Right ventricle myocardium inferior (tissue), 1 donor: Measurements from ENCODE around the gene RPS14. TPM values are rescaled to one million over a fixed set of nuclear protein-coding genes. Genes with fewer than 3 reads are reported as not detected.
"Not testable (repeated sequence)": the region's sequence is repeated elsewhere in the genome, so short reads cannot be mapped to it uniquely, and the experiment has no call there.

Source experiments
- ATAC-seq: fragments of 200-7000 bp; cut with Tn5 transposase; one replicate; pipeline ENCODE4 v1.9.1; 2020; ENCODE audit warnings: mild to moderate bottlenecking, moderate library complexity
- DNase-seq: peaks from one replicate; pipeline ENCODE4 v3.0.0; 2021; ENCODE audit errors: missing footprints
- intact Hi-C: fragments of 100-400 bp; cut with DNase I; formaldehyde crosslinking; loops from one replicate; pipeline ENCODE4 v1.11.0; 2022
- total RNA-seq: library from RNA; stranded (reverse); fragmentation: NEBNext Ultra II Directional; extraction: Animal tissue kit (Norgen Biotek cat#: 25700); gene quantifications from one replicate; pipeline ENCODE4 v1.2.1, GENCODE V29; 2021
- donor health status: DM: no; HTN: yes; CAD: no; lungs with severe emphysema.

Gene RPS14
- total RNA-seq, 1 donor from 2014 or later = 1,267 TPM

DNA sequence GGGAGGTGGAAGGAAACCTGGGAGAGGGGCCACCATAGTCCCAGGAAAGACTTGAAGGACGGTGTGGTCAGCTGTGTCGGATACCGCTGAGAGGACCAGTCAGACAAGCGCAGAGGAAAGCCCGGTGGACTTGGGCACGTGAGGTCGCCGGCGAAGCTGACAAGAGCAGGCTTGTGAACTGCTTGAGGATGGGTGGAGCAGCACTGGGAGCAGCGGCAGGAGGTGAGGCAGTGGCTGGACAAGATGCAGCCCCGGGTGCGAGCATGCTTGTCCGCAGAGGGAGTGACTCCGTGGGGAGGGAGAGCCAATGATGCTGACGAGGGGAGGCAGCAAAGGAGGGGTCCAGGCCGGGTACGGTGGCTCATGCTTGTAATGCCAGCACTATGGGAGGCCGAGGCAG is 18.5 kb downstream of the RPS14 start:
- intact Hi-C loops = loop anchor here (10.0 kb wide), 2 partner anchors 266 to 406 kb away; partner anchors contain the start of gene CDX1
- no peak for ATAC-seq

DNA sequence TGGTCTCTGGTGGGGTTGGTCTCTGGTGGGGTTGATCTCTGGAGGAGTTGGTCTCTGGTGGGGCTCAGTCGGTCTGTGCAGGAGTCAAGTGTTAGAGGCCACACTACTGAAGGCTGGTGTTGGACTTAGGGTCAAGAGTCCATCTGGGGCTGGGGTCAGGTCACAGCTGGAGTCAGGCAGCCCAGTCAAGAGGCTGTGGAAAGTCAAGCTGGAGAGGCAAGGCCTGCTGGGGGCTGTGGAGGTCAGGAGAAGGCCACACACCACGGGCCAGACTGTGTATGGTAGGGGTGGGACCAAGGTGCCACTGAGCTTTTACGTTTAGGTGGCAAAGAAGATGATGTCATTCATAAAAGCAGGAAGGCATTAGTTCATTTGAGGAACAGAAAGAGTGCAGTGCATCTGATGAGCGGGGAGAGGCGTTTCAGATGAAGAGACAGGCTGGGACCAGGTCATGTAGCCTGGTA is 20.1 kb downstream of the RPS14 start:
- intact Hi-C loops = no loop called here

More for the DNA sequence above, 18.5 kb downstream of the RPS14 start:
- no peak for DNase-seq

DNA sequence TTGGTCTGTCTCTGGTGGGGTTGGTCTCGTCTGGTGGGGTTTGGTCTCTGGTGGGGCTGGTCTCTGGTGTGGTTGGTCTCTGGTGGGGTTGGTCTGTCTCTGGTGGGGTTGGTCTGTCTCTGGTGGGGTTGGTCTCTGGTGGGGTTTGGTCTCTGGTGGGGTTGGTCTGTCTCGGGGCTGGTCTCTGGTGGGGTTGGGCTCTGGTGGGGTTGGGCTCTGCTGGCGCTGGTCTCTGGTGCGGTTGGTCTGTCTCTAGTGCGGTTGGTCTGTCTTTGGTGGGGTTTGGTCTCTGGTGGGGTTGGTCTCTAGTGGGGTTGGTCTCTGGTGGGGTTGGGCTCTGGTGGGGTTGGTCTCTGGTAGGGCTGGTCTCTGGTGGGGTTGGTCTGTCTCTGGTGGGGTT is 20.6 kb downstream of the RPS14 start:
- DNase-seq (no peak), ATAC-seq (no peak)
- intact Hi-C loops = no loop called here

More for the DNA sequence above, 20.1 kb downstream of the RPS14 start:
- ATAC-seq = no peak
- DNase-seq = no peak

DNA sequence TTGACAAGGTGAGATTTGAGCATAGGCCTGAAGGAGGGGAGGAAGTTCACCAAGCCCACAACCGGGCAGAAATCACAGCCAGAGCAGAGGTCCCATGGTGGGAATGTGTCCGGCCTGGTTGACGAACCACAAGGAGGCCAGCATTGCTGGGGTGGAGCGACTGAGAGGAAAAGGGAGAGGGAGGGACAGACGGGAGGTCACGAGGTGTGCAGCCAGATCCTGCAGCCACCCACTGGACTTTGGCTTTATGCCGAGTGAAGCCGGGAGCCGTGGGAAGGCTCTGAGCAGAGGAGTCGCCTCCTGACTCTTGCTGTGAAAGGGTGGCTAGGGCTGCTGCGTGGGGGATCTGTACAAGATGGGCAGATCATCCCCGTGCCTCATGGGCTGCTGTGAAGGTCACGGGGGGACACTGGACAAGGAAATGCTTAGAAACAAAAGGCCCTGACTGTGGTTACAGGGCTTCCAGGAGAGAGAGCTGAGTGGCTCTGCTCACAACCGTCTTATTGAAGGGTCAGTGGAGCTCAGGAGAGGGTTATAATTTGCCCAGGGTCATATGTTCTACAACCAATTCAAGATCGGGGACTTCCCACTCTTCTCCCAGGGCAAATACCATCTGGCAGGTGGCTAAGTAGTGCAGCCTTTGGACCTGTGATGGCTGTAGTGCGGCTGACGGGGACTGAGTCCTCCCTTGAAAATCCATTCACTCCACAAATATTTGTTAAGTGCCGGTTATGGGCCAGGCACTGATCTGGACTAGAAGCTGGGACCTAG is 21.2 kb downstream of the RPS14 start:
- peak; percentile 74 for DNase-seq
- intact Hi-C loops = no loop called here
- peak; percentile 74 for ATAC-seq

DNA sequence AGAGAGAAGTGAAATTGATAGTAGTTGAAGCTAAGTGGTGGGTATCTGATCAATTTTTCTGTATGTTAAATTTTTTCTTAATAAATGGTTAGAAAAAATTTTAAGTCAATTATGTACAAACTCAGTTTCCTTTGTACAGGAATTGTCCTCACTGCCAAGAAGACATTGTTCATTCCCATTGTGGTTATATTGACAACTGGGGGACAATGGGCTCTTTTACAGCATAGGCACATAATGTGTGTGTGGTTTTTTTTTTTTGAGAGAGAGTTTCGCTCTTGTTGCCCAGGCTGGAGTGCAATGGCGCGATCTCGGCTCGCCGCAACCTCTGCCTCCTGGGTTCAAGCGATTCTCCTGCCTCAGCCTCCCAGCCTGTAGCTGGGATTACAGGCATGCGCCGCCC is 23.4 kb downstream of the RPS14 start:
- DNase-seq, ATAC-seq, intact Hi-C loops: not testable (repeated sequence)

DNA sequence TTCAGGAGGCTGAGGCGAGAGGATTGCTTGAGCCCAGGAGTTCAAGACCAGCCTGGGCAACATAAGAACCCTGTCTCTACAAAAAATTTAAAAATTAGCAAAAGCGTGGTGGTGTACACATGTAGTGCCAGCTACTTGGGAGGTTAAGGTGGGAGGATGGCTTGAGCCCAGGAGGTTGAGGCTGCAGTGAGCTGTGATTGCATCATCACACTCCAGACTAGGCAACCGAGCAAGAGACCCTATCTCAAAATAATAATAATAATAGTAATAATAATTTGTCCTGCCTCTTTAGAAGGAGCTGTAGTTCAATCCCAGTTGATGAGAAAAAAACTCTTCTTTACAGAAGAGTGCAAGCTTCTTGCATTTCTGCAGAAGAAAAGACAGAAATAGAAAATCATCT is 26.8 kb downstream of the RPS14 start:
- ATAC-seq (no peak), DNase-seq (no peak)
- intact Hi-C loops = no loop called here

DNA sequence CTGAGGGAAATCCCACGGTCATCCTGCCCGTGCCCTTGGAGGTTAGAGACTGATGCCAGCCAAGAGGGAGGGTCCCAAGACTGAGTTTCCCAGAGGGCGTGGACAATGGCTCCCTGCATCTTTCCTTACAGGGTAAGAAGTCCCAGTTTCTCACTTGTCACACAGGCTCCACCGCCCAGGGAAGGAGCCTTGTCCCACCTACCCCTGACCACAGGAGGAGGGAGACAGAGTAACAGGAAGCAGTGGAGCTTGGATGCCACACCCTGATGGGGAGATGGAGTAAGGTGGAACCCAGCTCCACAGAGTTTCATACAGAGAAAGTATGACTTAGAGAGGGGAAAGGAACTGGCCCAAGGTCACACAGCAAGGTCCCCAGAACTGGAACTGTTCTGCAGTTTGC is 27.5 kb downstream of the RPS14 start:
- intact Hi-C loops = no loop called here
- no peak for ATAC-seq

DNA sequence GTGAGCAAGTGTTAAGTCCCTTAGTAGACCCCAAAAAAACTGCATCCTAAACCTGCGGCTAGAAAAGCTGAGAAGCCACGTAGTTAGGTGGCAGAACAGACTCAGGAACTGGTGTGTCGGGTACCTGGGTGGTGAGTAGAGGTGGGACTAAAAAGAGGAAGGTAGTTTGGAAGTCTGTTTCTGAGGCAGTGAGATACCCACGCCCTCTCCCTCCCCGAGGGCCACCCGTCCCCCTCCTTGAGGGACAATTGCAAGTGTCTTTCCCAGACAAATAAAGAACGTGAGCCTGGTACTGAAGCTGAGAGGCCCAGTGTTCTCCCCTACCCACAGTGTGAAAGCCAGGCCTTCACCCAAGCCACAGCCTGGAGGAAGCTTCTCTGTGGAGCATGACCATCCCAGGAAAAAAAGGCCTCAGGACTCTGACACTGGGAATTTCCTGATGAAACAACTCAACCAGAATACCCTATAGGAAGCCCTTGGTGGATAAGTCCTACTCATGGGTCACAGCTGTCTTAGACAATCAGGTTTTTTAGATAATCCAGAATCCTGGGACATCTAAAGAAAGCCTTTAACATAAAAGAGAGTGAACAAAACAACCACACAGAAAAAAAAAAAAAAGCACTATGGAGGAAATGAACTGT is 29.8 kb downstream of the RPS14 start:
- no peak for DNase-seq
- intact Hi-C loops = no loop called here
- no peak for ATAC-seq

More for the DNA sequence above, 27.5 kb downstream of the RPS14 start:
- DNase-seq = no peak

DNA sequence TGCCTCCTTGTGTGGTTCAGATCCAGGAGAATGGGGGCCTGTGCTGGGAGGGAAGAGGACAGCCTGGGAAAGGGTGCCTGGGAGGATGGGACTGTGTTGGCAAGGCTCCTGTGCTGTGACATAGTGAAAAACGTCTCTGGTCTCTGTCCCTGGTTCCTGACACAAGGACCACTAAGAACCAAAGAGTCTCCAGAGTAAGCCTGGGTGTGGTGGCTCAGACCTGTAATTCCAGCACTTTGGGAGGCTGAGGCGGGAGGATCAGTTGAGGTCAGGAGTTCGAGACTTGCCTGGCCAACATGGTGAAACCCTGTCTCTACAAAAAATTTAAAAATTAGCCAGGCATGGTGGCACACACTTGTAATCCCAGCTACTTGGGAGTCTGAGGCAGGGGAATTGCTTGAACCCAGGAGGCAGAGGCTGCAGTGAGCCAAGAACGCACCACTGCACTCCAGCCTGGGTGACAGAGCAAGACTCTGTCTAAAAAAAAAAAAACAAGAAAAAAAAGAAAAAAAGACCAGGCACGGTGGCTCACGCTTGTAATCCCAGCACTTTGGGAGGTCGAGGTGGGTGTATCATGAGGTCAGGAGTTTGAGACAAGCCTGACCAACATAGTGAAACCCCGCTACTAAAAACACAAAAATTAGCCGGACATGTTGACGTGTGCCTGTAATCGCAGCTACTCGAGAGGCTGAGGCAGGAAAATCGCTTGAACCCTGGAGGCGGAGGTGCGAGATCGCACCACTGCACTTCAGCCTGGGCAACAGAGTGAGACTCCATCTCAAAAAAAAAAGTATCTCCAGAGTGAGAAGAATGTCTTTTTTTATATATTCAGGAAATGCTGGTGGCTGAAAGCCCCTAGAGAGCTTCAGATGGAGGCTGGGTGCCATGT is 35.4 kb downstream of the RPS14 start:
- DNase-seq, ATAC-seq, intact Hi-C loops: not testable (repeated sequence)

DNA sequence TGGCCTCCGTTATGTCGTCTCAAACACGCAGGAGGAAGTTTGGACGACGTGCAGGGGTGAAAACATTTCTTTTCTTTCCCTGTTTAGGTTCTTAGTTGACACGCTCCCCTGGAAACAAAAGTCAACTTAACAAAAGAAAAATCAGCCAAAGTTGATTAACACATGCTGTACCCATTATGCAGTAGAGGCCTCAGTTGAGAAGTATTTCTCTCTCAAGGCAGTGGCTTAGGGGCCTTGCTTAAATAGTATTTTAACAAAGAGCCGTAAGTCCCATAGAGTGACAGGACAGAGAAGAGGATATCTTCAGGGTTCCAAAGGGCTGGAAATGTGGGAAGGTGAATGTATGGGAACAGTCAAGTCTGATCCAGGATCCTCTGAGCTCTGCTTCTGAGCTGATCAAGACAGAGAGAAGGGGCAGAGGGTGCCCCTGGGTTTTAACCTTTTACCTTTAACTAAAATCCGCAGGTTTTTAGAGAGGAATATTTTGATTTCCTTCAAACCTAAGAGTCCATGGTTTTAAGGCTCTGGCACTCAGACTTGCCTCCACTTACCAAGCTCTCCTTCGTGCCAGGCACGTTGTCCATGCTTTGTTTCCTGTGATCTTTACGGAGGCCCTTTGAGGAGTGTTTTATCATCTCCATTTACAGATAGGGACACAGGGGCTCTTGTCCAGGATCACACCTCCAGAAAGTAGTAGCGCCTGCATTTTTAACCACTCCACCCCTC is 36.2 kb downstream of the RPS14 start:
- DNase-seq (no peak), ATAC-seq (no peak)
- intact Hi-C loops = no loop called here

DNA sequence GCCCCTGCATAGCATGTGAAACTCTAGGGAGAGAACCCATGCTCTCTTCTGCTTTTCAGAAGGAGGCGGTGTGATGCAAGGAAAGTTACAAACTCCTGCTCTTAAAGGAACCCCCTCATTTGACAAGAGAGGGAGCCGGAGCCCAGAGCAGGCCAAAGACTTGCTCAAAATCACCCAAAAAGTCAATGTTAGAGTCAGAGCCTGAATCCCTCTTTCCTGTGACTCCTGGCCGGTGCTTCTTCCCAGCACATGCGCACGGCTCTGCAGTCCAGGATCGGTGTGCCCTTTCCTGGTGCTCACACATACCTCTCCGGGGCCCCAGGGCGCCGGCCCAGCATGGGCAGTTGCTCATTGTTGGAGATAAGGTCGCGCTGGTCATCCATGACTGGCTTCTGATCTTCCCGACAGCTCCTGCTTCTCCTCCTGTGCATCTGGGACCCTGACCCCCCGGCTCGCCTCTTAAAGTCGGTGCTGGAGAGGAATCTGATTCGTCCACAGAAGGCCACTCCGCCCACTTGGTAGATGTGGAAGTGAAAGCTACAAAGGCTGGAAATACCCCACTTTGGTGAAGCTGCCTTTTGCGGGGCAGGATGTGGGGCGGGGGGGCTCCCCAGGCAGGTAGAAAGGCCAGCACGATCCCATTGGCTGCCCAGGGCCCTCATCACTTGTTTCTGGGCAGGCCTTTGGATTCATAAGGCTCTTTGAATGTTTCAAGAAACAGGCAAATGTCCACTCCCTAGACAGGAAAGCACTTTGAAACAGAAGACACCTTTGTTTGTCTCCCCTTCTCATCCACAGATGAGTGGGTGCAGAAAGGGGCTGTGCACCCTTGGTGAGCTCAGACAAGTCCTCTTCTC is 37.0 kb downstream of the RPS14 start, which contains the start of gene CD74:
Gene CD74 (minus strand): TSS at position 592 of the 857 bp plus-strand sequence. CDS start 161 bp downstream, at position 431.
- ATAC-seq = peak; percentile 54
- DNase-seq = peak; percentile 89
- intact Hi-C loops = no loop called here

DNA sequence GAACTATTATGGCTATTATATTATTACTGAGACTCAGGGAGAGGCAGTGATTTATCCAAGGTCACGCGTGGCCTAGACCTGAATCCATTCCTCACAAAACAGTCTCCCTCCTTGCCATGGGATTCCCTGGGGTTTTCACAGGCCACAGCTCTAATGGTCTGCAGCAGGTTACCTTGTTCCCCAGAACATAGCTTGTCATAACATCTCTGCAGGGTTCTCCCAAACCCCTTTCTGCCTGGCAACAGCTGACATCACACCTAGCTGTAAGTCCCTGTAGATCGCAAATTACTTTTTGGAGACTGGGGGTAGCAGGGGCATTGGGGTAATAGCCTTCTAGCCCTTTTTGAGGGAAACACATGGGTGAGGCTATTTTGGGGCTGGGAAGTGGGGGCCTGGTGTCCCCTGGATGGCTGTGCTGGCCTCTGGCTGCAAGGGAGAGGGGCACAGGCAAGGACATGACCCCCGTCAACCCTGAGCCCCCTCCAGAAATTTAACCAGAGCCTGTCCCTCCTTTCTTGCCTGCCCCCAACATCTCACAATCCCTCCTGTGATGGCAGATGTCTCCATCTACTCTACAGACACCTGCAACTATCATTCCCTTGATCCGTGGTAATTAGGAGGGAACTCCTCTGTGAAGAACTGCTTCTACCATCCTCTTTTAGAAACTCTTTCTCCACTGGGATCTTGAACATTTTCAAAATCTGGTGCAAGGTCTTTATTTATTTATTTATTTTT is 38.1 kb downstream of the RPS14 start:
- intact Hi-C loops = no loop called here
- ATAC-seq = no peak
- no peak for DNase-seq

DNA sequence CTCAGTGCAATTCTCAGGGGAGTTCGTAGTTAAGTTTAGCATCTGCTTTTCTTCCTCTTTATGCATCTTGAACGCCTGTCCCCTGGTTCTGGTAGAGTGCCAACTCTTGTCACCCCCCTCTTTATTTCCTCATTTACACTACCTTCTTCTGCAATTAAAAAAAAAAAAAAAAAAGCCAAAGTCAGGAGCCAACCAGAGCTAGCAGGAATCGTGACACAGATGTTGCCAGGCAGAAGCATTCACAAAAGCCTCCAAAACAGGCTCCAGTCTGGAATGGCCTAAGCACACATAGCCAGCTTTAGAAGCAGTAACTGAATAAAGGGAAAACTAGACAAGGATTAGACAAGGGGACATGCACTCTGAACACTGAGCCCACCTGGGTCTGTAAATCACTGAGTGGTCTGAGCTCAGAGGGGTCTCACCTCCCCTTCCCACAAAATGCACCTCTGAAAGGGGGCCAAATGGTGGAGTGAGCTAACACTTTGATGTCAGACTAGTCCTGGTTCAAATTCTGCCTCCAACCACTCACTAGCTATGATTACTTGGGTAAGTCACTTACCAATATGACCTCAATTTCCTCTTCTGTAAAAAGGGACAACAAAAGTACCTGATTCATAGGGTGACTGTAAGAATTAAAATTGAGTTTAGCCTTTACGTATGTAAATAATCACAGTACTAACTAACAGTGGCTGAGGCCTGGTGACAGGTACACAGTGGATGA is 38.9 kb downstream of the RPS14 start:
- no peak for DNase-seq
- ATAC-seq = peak; percentile 78

DNA sequence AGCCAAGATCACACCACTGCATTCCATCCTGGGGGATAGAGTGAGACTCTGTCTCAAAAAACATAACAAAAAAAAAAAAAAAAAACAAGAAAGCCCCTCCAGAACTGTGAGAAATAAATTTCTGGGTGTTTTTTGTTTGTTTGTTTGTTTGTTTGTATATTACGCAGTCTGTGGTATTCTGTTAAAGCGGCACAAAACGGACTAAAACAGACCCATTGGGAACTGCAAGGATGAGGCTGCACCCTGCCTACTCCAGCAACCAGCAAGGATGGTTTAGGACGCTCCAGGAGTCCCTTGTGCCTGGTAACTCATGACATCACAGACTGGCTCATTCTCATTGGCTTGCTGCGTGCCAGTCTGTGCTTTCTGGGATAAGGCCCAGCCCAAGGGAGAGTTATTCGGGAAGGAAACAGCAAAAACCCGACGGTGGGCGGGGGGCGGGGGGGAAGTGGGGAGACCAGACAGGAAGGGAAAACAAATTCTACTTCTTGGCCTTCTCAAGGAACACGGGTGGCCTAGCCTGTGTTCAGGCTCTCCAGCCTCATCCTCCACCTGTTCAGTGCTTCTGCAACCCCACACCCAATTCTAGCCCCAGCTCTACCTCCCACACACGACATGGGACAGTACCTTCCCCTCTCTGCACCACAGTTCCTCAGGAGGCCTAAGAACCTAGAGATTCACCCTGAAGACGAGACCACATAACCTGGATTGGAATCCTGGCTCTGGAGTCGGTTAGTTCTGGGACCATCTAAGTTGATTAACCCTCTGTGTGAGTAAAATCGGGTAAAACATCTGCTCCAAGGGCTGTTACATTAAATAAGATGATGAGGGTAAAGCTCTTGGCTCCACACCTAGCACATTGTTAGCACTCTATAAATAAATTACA is 39.7 kb downstream of the RPS14 start:
- DNase-seq (peak; percentile 79), ATAC-seq (peak; percentile 90)
- intact Hi-C loops = no loop called here

More for the DNA sequence above, 38.9 kb downstream of the RPS14 start:
- intact Hi-C loops = no loop called here

DNA sequence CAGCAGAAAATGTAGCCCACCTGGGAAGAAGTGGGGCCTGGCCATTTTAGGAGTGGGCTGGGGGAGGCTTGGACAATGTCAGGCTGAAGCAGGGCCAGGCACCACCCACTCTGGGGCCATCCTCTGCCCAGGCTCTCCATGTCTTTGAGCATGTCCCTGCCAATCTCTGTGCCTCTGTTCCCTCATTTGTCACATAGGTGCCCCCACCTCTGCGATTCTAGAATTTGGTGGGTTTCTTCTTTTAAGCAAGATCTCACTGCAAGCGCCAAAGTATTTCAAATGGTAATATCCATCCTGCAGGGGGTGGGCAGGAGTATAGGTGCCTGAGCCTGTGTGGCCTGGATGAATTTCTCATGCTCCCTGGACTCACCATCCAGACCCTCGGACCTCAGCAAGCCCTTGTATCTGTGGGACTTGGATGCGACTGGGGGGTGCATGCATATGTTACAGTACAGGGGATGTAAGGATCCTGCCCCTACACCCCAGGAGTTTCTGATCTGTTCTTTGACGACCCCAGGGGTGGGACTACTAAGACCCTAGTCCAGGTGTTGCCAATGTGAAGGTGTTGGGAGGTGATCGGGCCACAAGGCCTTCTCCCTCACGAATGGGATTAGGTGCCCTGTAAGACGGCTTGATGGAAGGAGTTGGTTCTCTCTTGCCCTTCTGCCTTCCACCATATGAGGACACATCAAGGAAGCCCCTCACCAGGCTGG is 41.2 kb downstream of the RPS14 start:
- DNase-seq = no peak
- ATAC-seq = no peak
- intact Hi-C loops = no loop called here
